Gastroesophageal sphincter (tissue), 3 donors: Measurements from ENCODE around the gene MORC2.

ENCODE experiments used
- EP300 ChIP-seq: sonication (generic); formaldehyde crosslinking; IDR thresholded peaks from one replicate; pipeline ENCODE4 v1.6.1; 2017; ENCODE audit warnings: antibody characterized with exemption, mild to moderate bottlenecking
- POLR2A ChIP-seq, 2 donors: fragments of 450-650 bp; IDR thresholded peaks; one replicate each; pipeline ENCODE4 v1.6.1; 2017; ENCODE audit warnings: antibody characterized with exemption in 2 of 2, mild to moderate bottlenecking in 2 of 2, moderate library complexity in 1 of 2
- POLR2AphosphoS5 ChIP-seq: sonication (generic); formaldehyde crosslinking; IDR thresholded peaks from one replicate; pipeline ENCODE4 v1.6.1; 2017; ENCODE audit warnings: antibody characterized with exemption
- TF ChIP-seq, protein P1 (sequence below), 4 experiments: fragments of 200-600 bp in 2 of 4; fragments of 450-650 bp in 2 of 4; sonication (generic) in 1 of 4; IDR thresholded peaks; one replicate each; pipeline ENCODE4 v1.5.1; 2017 to 2019; ENCODE audit warnings: antibody characterized with exemption in 4 of 4, mild to moderate bottlenecking in 2 of 4, moderate library complexity in 2 of 4

DNA sequence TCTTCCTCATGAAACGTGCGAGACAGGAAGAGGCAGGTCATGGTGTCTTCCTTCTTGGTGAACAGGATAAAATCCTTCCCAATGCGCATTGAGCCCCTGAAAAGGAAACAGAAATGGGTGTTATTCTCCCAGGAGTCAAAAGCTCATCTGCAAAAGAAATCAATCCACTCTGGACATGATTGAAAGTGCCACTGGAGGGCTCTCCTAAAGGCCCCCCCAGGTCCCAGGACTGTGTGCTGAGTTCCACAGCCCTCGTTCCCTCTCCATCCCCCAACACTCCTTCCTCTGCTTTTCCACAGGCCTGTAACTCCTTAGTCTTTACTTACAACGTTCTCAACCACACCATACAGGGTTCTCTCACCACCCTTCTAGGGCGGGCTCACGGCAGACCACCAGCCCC, 22.2 kb downstream of the MORC2 start:
- TF ChIP-seq, protein P1, sequence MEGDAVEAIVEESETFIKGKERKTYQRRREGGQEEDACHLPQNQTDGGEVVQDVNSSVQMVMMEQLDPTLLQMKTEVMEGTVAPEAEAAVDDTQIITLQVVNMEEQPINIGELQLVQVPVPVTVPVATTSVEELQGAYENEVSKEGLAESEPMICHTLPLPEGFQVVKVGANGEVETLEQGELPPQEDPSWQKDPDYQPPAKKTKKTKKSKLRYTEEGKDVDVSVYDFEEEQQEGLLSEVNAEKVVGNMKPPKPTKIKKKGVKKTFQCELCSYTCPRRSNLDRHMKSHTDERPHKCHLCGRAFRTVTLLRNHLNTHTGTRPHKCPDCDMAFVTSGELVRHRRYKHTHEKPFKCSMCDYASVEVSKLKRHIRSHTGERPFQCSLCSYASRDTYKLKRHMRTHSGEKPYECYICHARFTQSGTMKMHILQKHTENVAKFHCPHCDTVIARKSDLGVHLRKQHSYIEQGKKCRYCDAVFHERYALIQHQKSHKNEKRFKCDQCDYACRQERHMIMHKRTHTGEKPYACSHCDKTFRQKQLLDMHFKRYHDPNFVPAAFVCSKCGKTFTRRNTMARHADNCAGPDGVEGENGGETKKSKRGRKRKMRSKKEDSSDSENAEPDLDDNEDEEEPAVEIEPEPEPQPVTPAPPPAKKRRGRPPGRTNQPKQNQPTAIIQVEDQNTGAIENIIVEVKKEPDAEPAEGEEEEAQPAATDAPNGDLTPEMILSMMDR (IDR thresholded peaks at IDR 0.05): no peak
- no peak for TF ChIP-seq POLR2A (IDR thresholded peaks at IDR 0.05)
- no peak for TF ChIP-seq EP300
- TF ChIP-seq POLR2AphosphoS5: no peak
